Measurements from ENCODE around the gene DSC3.

DNA sequence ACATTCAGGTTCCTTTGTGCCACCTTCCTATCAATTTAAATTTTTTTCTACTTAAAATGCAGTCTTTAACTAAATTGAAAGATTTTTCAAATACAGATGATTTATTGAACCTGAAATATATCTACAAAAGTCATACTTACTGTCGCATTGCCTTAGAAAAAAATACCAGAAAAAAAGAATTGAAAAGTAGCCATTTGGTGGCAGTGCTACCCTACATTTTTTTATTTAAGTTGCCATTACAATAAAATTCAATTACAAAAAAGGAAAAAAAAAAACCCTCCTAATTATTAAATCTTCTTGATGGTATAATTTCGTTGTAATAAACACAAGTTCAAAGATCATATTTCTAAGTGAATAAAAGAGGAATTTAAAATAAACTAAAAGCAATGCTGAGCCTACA, 43.4 kb downstream of the DSC3 start:
- TF ChIP-seq EP300 (IDR thresholded peaks at IDR 0.05; ENCODE audit: low read depth), result no peak
- TF ChIP-seq, protein P1, sequence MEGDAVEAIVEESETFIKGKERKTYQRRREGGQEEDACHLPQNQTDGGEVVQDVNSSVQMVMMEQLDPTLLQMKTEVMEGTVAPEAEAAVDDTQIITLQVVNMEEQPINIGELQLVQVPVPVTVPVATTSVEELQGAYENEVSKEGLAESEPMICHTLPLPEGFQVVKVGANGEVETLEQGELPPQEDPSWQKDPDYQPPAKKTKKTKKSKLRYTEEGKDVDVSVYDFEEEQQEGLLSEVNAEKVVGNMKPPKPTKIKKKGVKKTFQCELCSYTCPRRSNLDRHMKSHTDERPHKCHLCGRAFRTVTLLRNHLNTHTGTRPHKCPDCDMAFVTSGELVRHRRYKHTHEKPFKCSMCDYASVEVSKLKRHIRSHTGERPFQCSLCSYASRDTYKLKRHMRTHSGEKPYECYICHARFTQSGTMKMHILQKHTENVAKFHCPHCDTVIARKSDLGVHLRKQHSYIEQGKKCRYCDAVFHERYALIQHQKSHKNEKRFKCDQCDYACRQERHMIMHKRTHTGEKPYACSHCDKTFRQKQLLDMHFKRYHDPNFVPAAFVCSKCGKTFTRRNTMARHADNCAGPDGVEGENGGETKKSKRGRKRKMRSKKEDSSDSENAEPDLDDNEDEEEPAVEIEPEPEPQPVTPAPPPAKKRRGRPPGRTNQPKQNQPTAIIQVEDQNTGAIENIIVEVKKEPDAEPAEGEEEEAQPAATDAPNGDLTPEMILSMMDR (IDR thresholded peaks at IDR 0.05), result no peak
- TF ChIP-seq POLR2AphosphoS5 (IDR thresholded peaks at IDR 0.05), result no peak
- no peak for TF ChIP-seq POLR2A (IDR thresholded peaks at IDR 0.05)
